Endothelial cell of umbilical vein (primary cell): ENCODE measurements around the gene LAMTOR2.

Source experiments
- POLR2A ChIP-seq: IDR thresholded peaks from 2 replicates; pipeline ENCODE4 v1.6.1; 2012; ENCODE audit warnings: low read depth, mild to moderate bottlenecking, control low read depth, low read length
- TF ChIP-seq, protein P1 (sequence below), 2 donors: IDR thresholded peaks; 1 replicate in 1 of 2; 2 replicates in 1 of 2; pipeline ENCODE4 v1.5.1; 2011; ENCODE audit warnings: low read length in 2 of 2, mild to moderate bottlenecking in 2 of 2, moderate library complexity in 2 of 2, control low read depth in 1 of 2, inconsistent platforms in 1 of 2, low read depth in 1 of 2; ENCODE audit not compliant: insufficient read depth in 1 of 2; ENCODE audit errors: extremely low read depth in 1 of 2

DNA sequence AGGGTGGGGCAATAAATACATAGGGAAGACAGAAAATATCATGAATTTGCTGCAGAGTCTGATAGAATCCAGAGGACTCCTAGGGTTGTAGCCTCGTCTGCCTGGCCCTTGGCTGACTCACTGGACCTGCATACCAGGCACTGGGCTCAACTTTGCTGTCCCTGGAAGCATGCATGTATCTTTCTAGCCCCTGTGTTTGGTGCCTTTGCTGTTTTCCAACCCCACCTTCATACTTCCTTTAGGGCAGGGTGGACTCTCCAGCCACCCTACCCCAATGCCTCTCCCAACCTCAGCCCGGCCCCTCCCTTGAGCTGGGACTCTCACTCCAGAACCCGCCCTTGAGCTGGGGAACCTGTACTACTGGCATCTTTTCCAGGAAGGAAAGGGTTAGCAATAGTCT, 7.6 kb downstream of the LAMTOR2 start:
- no peak for TF ChIP-seq POLR2A
- TF ChIP-seq, protein P1, sequence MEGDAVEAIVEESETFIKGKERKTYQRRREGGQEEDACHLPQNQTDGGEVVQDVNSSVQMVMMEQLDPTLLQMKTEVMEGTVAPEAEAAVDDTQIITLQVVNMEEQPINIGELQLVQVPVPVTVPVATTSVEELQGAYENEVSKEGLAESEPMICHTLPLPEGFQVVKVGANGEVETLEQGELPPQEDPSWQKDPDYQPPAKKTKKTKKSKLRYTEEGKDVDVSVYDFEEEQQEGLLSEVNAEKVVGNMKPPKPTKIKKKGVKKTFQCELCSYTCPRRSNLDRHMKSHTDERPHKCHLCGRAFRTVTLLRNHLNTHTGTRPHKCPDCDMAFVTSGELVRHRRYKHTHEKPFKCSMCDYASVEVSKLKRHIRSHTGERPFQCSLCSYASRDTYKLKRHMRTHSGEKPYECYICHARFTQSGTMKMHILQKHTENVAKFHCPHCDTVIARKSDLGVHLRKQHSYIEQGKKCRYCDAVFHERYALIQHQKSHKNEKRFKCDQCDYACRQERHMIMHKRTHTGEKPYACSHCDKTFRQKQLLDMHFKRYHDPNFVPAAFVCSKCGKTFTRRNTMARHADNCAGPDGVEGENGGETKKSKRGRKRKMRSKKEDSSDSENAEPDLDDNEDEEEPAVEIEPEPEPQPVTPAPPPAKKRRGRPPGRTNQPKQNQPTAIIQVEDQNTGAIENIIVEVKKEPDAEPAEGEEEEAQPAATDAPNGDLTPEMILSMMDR (IDR thresholded peaks at IDR 0.05; ENCODE audit: extremely low read depth in 1 of 2, insufficient read depth in 1 of 2, low read depth in 1 of 2, low read length in 2 of 2), result no peak
